Liver (tissue), 9 donors: Measurements from ENCODE around the gene TMEM151B. TPM values are rescaled to one million over a fixed set of nuclear protein-coding genes. Genes with fewer than 3 reads are reported as not detected.

ENCODE experiments used
- DNase-seq: peaks from one replicate; pipeline ENCODE4 v3.0.0-alpha.2; 2017; ENCODE audit warnings: low spot score
- H3K27ac ChIP-seq, 2 donors: one replicate each; pipeline ENCODE4 v1.7.0; 2013; ENCODE audit warnings: inconsistent platforms in 2 of 2, low read length in 2 of 2, control low read depth in 1 of 2, low read depth in 1 of 2, mild to moderate bottlenecking in 1 of 2
- H3K27me3 ChIP-seq, 4 donors: one replicate each; pipeline versions ENCODE4 v1.6.1 to v1.7.0; 2013; ENCODE audit warnings: low read length in 3 of 4, inconsistent platforms in 1 of 4, mild to moderate bottlenecking in 1 of 4, moderate library complexity in 1 of 4; ENCODE audit not compliant: control insufficient read depth in 4 of 4, insufficient read depth in 4 of 4
- H3K36me3 ChIP-seq, 4 donors: one replicate each; pipeline versions ENCODE4 v1.6.1 to v1.7.0; 2013; ENCODE audit warnings: low read length in 3 of 4, mild to moderate bottlenecking in 3 of 4, low read depth in 1 of 4, moderate library complexity in 1 of 4; ENCODE audit not compliant: control insufficient read depth in 4 of 4, insufficient read depth in 3 of 4
- H3K4me1 ChIP-seq, 4 donors: one replicate each; pipeline versions ENCODE4 v1.6.1 to v1.7.0; 2013; ENCODE audit warnings: low read length in 3 of 4, mild to moderate bottlenecking in 3 of 4, moderate library complexity in 1 of 4; ENCODE audit not compliant: control insufficient read depth in 4 of 4, insufficient read depth in 4 of 4
- H3K4me3 ChIP-seq, 3 donors: one replicate each; pipeline versions ENCODE4 v1.6.1 to v1.7.0; 2013; ENCODE audit warnings: low read length in 3 of 3, control low read depth in 1 of 3, low read depth in 1 of 3, mild to moderate bottlenecking in 1 of 3
- H3K9ac ChIP-seq, 2 donors: one replicate each; pipeline ENCODE4 v1.7.0; 2013; ENCODE audit warnings: low read length in 2 of 2, mild to moderate bottlenecking in 2 of 2, moderate library complexity in 2 of 2, control low read depth in 1 of 2, low read depth in 1 of 2
- H3K9me3 ChIP-seq, 4 donors: one replicate each; pipeline versions ENCODE4 v1.6.1 to v1.7.0; 2013; ENCODE audit warnings: low read length in 3 of 4; ENCODE audit not compliant: control insufficient read depth in 4 of 4
- CTCF ChIP-seq: fragments of 150-350 bp; IDR thresholded peaks from 2 replicates; pipeline ENCODE4 v1.5.1; 2017; ENCODE audit warnings: improper control_type of control experiment, low read depth, low read length; ENCODE audit not compliant: missing input control
- GABPA ChIP-seq, 2 donors: IDR thresholded peaks in 1 of 2; conservative IDR thresholded peaks in 1 of 2; 2 replicates each; pipeline ENCODE4 v1.6.1; 2016; ENCODE audit warnings: antibody characterized with exemption in 2 of 2, mild to moderate bottlenecking in 1 of 2, moderate library complexity in 1 of 2
- HNF4A ChIP-seq, 2 donors: conservative IDR thresholded peaks; 2 replicates each; pipeline ENCODE4 v1.6.1; 2016; ENCODE audit warnings: antibody characterized with exemption in 2 of 2, mild to moderate bottlenecking in 2 of 2
- HNF4G ChIP-seq: IDR thresholded peaks from 2 replicates; pipeline ENCODE4 v1.6.1; 2016; ENCODE audit warnings: antibody characterized with exemption
- JUND ChIP-seq, 2 donors: IDR thresholded peaks; 2 replicates each; pipeline ENCODE4 v1.6.1; 2016; ENCODE audit warnings: antibody characterized with exemption in 2 of 2
- MAX ChIP-seq: IDR thresholded peaks from 2 replicates; pipeline ENCODE4 v1.6.1; 2016; ENCODE audit warnings: antibody characterized with exemption
- NR2F2 ChIP-seq: IDR thresholded peaks from 2 replicates; pipeline ENCODE4 v1.6.1; 2016; ENCODE audit warnings: antibody characterized with exemption
- RAD21 ChIP-seq, 2 donors: IDR thresholded peaks; 2 replicates each; pipeline ENCODE4 v1.6.1; 2016; ENCODE audit warnings: antibody characterized with exemption in 2 of 2, mild to moderate bottlenecking in 2 of 2
- REST ChIP-seq: IDR thresholded peaks from 2 replicates; pipeline ENCODE4 v1.6.1; 2016; ENCODE audit warnings: antibody characterized with exemption, mild to moderate bottlenecking
- RXRA ChIP-seq, 2 donors: IDR thresholded peaks; 2 replicates each; pipeline ENCODE4 v1.6.1; 2017 to 2018; ENCODE audit warnings: antibody characterized with exemption in 2 of 2, mild to moderate bottlenecking in 1 of 2
- TAF1 ChIP-seq: conservative IDR thresholded peaks from 2 replicates; pipeline ENCODE4 v1.6.1; 2016; ENCODE audit warnings: antibody characterized with exemption, mild to moderate bottlenecking
- ZBTB33 ChIP-seq: IDR thresholded peaks from 2 replicates; pipeline ENCODE4 v1.6.1; 2016; ENCODE audit warnings: antibody characterized with exemption
- WGBS: extraction: QIAGEN DNeasy Blood & Tissue Kit; methylation state at CpG from one replicate; pipeline ENCODE4 v1.1.7; 2013; 5-methylcytosine and 5-hydroxymethylcytosine counted together
- polyA plus RNA-seq, 2 donors: library from polyadenylated mRNA; stranded (reverse) in 1 of 2; unstranded in 1 of 2; fragments of 200-250 nt in 1 of 2; fragments of >200 nt in 1 of 2; fragmentation: Nextera tagmentation in 1 of 2; extraction: Ambion mirVana in 1 of 2; gene quantifications; one replicate each; pipeline versions ENCODE4 v1.2.1 to v1.2.3, GENCODE V29; 2013 to 2015
- total RNA-seq, 2 donors: library from RNA; depleted of rRNA; stranded (reverse); fragments of >200 nt; gene quantifications; one replicate each; pipeline ENCODE4 v1.2.3, GENCODE V29; 2014
- donor health status: healthy.
- donor health status: healthy.
- donor health status: healthy.
- donor health status: healthy.
- donor health status: healthy.

The TMEM151B gene
- total and polyA plus RNA-seq, 4 donors = not detected

- no peak for DNase-seq
- H3K9ac ChIP-seq = no peak overlapping the region
- TF ChIP-seq MAX (no peak), JUND (IDR thresholded peaks at IDR 0.05) (no peak), HNF4A (conservative IDR thresholded peaks at IDR 0.05) (no peak), REST (no peak), GABPA (IDR thresholded peaks at IDR 0.05 in 1 of 2, conservative IDR thresholded peaks at IDR 0.05 in 1 of 2) (no peak), TAF1 (no peak), NR2F2 (no peak), HNF4G (no peak), RAD21 (IDR thresholded peaks at IDR 0.05) (no peak), CTCF (no peak)
- H3K36me3 ChIP-seq = peaks cover 0 to 10% (median 8%) of the 10 kb centered on the region in 4 donors
- H3K9me3 ChIP-seq = no peaks in the 10 kb centered on the region
- no peak overlapping the region for H3K27ac ChIP-seq
- no peak overlapping the region for H3K4me3 ChIP-seq
- 97% methylated on average over 8 of the region's 8 CpGs for WGBS
- H3K27me3 ChIP-seq = no peaks in the 10 kb centered on the region
- peaks cover 16 to 41% (median 33%) of the 10 kb centered on the region in 4 donors for H3K4me1 ChIP-seq
Measured at GRCh38 chr6:44261581-44261980, 8.7 kb upstream of the TMEM151B start.

- Histone ChIP-seq H3K9me3 (no peaks in the 10 kb centered on the region), H3K9ac (peak overlapping the region in 1 of 2 donors; percentile 89), H3K27me3 (no peaks in the 10 kb centered on the region), H3K36me3 (peaks cover 0 to 10% (median 8%) of the 10 kb centered on the region in 4 donors), H3K27ac (peak overlapping the region; percentile 26 to 36), H3K4me3 (peak overlapping the region in 1 of 3 donors; percentile 32), H3K4me1 (peaks cover 15 to 36% (median 29%) of the 10 kb centered on the region in 4 donors)
- 71% methylated on average over 7 of the region's 7 CpGs for WGBS
- DNase-seq = no peak
- TF ChIP-seq NR2F2 (no peak), GABPA (IDR thresholded peaks at IDR 0.05 in 1 of 2, conservative IDR thresholded peaks at IDR 0.05 in 1 of 2) (no peak), MAX (no peak), ZBTB33 (no peak), JUND (IDR thresholded peaks at IDR 0.05) (no peak), RXRA (IDR thresholded peaks at IDR 0.05) (no peak)
Measured at GRCh38 chr6:44262467-44263353, 7.5 kb upstream of the TMEM151B start.
